ENCODE measurements around the gene SH2D4B. TPM values are rescaled to one million over a fixed set of nuclear protein-coding genes. Genes with fewer than 3 reads are reported as not detected.

Gene SH2D4B
- total and polyA plus RNA-seq, 7 donors = 0.06 to 0.33 TPM; not detected in 5

DNA sequence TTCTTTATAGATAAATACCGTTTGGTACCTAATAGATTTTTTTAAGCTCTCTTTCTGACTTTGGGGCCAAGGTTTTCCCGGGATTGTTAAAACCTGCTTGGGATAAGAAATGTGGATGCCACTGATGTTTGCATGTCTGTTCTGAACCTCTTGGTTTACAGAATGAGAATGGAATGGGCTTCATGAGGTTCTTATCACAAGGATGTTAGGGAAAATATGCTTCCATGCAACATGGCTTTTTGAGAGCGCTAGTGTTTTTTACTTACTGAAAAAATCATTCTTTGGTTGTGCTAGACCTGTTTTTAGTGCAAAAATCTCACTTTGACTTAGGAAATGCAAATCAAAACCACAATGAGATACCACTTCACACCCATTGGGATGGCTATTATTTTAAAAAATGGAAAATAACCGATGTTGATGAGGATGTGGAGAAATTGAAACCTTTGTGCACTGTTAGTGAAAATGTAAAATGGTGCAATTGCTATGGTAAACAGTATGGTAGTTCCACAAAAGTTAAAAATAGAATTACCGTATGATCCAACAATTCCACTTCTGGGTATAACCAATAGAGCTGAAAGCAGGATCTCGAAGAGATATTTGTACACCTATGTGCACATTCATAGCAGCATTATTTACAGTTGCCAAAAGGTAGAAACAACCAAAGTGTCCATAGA, 44.7 kb upstream of the SH2D4B start:
- no peak for TF ChIP-seq CTCF (IDR thresholded peaks at IDR 0.05)
- no peak for TF ChIP-seq POLR2AphosphoS5 (IDR thresholded peaks at IDR 0.05)
- no peak for TF ChIP-seq EP300 (IDR thresholded peaks at IDR 0.05)
- TF ChIP-seq POLR2A (IDR thresholded peaks at IDR 0.05) = no peak
- no peaks in the 10 kb centered on the region for H3K9me3 ChIP-seq
- DNase-seq = no peak
- H3K27ac ChIP-seq = peak overlapping the region in 2 of 4 donors; percentile 29 to 43
- 70 to 82% methylated on average over 6 of the region's 6 CpGs for WGBS, 2 donors
- intact Hi-C loops (cut with DNase I) = no loop called here
- peaks cover 0 to 31% (median 20%) of the 10 kb centered on the region in 4 donors for H3K4me1 ChIP-seq
- H3K4me3 ChIP-seq = no peak overlapping the region
- no peaks in the 10 kb centered on the region for H3K27me3 ChIP-seq
- peaks cover 0 to 18% (median 0%) of the 10 kb centered on the region in 4 donors for H3K36me3 ChIP-seq

DNA sequence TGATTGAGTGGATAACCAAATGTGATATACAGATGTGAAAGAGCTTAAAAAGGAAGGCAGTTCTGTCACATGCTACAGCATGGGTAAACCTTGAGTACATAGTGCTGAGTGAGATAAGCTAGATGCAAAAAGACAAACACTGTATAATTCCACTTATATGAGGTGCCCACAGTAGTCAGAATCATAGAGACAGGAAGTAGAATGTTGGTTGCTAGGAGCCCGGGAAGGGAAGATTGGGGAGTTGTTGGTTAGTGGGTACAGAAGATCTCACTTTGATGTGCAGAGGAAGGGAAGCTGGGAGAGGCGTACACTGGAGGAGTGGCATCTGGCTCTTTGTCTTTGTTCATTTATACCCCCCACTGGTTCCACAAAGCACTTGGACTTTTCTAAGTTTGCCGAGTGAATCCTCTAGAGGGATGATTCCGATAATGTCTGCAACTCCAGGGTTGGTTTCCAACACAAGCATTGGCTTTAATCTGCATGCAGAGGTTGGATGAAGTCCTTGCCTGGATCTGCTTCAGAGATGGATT, 44.1 kb upstream of the SH2D4B start:
- DNase-seq = no peak
- Histone ChIP-seq H3K36me3 (peaks cover 0 to 18% (median 0%) of the 10 kb centered on the region in 4 donors), H3K9me3 (no peaks in the 10 kb centered on the region), H3K4me3 (no peak overlapping the region), H3K4me1 (peaks cover 0 to 35% (median 23%) of the 10 kb centered on the region in 4 donors), H3K27ac (peak overlapping the region in 2 of 4 donors; percentile 29 to 43), H3K27me3 (no peaks in the 10 kb centered on the region)
- TF ChIP-seq CTCF (IDR thresholded peaks at IDR 0.05) = no peak
- TF ChIP-seq POLR2A (IDR thresholded peaks at IDR 0.05) = no peak
- TF ChIP-seq EP300 (IDR thresholded peaks at IDR 0.05) = no peak
- TF ChIP-seq POLR2AphosphoS5 (IDR thresholded peaks at IDR 0.05) = no peak
- 28 to 44% methylated on average over 4 of the region's 4 CpGs for WGBS, 2 donors
- intact Hi-C loops (cut with DNase I) = no loop called here

- Histone ChIP-seq H3K27ac (peak overlapping the region; percentile 77 to 90 (median 82)), H3K36me3 (no peaks in the 10 kb centered on the region), H3K27me3 (no peaks in the 10 kb centered on the region), H3K9me3 (no peaks in the 10 kb centered on the region), H3K4me1 (peaks cover 0 to 54% (median 49%) of the 10 kb centered on the region in 4 donors), H3K4me3 (no peak overlapping the region)
- TF ChIP-seq POLR2A (IDR thresholded peaks at IDR 0.05) = no peak
- no peak for TF ChIP-seq POLR2AphosphoS5 (IDR thresholded peaks at IDR 0.05)
- TF ChIP-seq CTCF (IDR thresholded peaks at IDR 0.05) = no peak
- no peak for TF ChIP-seq EP300 (IDR thresholded peaks at IDR 0.05)
- no peak for DNase-seq
- intact Hi-C loops (cut with DNase I) = no loop called here
- 92 to 93% methylated on average over 4 of the region's 4 CpGs for WGBS, 2 donors
These were observed 41.0 kb upstream of the SH2D4B start for GRCh38 chr10:80496555-80497172.

DNA sequence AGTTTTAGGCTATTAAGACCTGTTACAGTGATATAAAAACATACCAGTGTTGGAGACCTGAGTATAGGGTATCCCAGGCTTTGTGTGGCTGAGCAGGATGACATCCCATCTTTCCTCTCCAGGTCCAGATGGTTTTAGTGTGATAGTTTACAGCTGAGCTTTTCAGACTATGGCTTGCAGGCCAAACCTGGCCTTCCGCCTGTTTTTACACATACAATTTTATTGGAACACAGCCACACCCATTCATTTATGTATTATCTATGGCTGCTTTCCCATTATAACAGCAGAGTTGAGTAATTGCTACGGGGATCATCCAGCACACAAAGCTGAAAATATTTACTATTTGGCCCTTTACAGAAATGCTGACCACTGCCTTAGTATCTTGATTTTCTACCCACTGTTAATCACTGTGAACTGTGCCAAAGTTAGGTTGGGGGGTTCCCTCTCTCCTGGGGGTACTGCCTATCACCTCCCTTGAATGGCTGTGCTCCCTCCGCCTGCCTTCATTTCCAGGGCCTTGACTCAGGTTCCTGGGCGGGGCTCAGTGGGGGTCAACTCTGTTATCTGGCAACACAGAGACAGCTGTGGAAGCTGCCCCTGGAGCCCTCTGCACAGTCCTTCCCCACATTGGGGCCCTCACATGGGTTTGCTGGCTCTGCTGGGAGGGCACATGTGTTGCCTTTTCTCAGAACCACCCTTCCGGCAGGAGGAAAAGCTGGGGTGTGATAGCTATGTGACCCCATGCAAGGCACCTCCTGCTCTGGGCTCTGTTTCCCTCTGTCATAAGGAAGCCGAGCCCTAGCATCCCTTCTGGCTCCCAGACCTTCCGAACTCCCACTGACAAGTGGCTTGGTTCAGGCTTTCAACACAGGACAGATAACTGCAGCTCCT, 40.3 kb upstream of the SH2D4B start:
- intact Hi-C loops (cut with DNase I) = loop anchor here (1.0 kb wide), 1 partner anchor 43 kb away; the partner anchor contains the start of gene TSPAN14
- 55 to 67% methylated on average over 7 of the region's 7 CpGs for WGBS, 2 donors
- H3K27me3 ChIP-seq = no peaks in the 10 kb centered on the region
- H3K4me1 ChIP-seq = peaks cover 0 to 59% (median 55%) of the 10 kb centered on the region in 4 donors
- peak overlapping the region; percentile 77 to 90 (median 82) for H3K27ac ChIP-seq
- H3K4me3 ChIP-seq = no peak overlapping the region
- peak; percentile 82 for DNase-seq
- TF ChIP-seq POLR2AphosphoS5 (IDR thresholded peaks at IDR 0.05) (peak in 2 of 4 donors; percentile 26 to 39), CTCF (IDR thresholded peaks at IDR 0.05) (no peak)
- H3K36me3 ChIP-seq = no peaks in the 10 kb centered on the region
- H3K9me3 ChIP-seq = no peaks in the 10 kb centered on the region

All from sigmoid colon (tissue), 7 donors.